Peyer's patch (tissue), 4 donors: ENCODE results near the gene CPB2.

Experiments used
- POLR2A ChIP-seq, 2 donors: fragments of 450-650 bp; IDR thresholded peaks; one replicate each; pipeline ENCODE4 v1.5.1; 2017; ENCODE audit warnings: antibody characterized with exemption in 2 of 2, mild to moderate bottlenecking in 2 of 2, moderate library complexity in 2 of 2
- TF ChIP-seq, protein P1 (sequence below), 6 experiments: fragments of 450-650 bp in 4 of 6; fragments of 200-600 bp in 2 of 6; sonication (generic) in 1 of 6; IDR thresholded peaks; one replicate each; pipeline ENCODE4 v1.5.1; 2017 to 2019; ENCODE audit warnings: antibody characterized with exemption in 6 of 6, mild to moderate bottlenecking in 3 of 6, moderate library complexity in 1 of 6

DNA sequence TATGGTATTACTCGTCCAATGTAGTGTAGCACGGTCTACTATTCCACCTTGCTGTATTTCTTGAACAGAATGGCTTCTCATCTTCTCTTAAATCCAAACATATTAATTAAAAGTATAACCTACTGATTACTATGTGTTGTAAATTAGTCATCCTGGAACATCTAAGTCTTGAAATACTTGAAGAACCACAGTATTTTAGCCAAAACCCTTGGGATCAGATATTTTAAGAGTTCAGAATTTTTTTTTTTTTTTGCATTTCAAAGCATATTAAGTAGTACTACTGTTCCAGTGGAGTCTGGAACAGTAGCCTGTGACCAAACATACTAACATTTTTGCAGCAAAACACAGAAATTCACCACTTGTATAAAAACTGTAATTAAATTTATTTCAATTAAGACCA, 82.4 kb downstream of the CPB2 start:
- TF ChIP-seq, protein P1, sequence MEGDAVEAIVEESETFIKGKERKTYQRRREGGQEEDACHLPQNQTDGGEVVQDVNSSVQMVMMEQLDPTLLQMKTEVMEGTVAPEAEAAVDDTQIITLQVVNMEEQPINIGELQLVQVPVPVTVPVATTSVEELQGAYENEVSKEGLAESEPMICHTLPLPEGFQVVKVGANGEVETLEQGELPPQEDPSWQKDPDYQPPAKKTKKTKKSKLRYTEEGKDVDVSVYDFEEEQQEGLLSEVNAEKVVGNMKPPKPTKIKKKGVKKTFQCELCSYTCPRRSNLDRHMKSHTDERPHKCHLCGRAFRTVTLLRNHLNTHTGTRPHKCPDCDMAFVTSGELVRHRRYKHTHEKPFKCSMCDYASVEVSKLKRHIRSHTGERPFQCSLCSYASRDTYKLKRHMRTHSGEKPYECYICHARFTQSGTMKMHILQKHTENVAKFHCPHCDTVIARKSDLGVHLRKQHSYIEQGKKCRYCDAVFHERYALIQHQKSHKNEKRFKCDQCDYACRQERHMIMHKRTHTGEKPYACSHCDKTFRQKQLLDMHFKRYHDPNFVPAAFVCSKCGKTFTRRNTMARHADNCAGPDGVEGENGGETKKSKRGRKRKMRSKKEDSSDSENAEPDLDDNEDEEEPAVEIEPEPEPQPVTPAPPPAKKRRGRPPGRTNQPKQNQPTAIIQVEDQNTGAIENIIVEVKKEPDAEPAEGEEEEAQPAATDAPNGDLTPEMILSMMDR (IDR thresholded peaks at IDR 0.05) = no peak
- no peak for TF ChIP-seq POLR2A (IDR thresholded peaks at IDR 0.05)
